NCI-H2227 treated with DMSO at 0.1 percent for 48 hours (cell line): Measurements from ENCODE around the gene MVD.

Experiments
- DNase-seq: peaks from one replicate; lab custom pipeline; 2025; lab: John Stamatoyannopoulos, UW

MVD gene

GRCh38 chr16:88655733-88656281, 7.1 kb downstream of the MVD start:
- DNase-seq: no peak

- no peak for DNase-seq
These were observed 7.7 kb downstream of the MVD start for GRCh38 chr16:88655053-88655732.

GRCh38 chr16:88654363-88655052, 8.4 kb downstream of the MVD start:
- no peak for DNase-seq

- no peak for DNase-seq
These were observed 9.1 kb downstream of the MVD start for GRCh38 chr16:88653596-88654362.

- DNase-seq: no peak
These were observed 9.8 kb downstream of the MVD start for GRCh38 chr16:88653101-88653500.

GRCh38 chr16:88652762-88653063, 10.2 kb downstream of the MVD start:
- DNase-seq: no peak

GRCh38 chr16:88651989-88652761, 10.7 kb downstream of the MVD start:
- no peak for DNase-seq

GRCh38 chr16:88651276-88651988, 11.5 kb downstream of the MVD start:
- DNase-seq: no peak

GRCh38 chr16:88650749-88651275, 12.1 kb downstream of the MVD start, which contains the start of gene CYBA:
Gene CYBA, minus strand, starts transcription at chr16:88651053. Its CDS starts 40 bp downstream, at chr16:88651013.
- no peak for DNase-seq

GRCh38 chr16:88649924-88650748, 12.8 kb downstream of the MVD start:
- no peak for DNase-seq

GRCh38 chr16:88649195-88649923, 13.5 kb downstream of the MVD start:
- DNase-seq: no peak

GRCh38 chr16:88647178-88648070, 15.5 kb downstream of the MVD start:
- no peak for DNase-seq

- no peak for DNase-seq
These were observed 16.4 kb downstream of the MVD start for GRCh38 chr16:88646345-88647034.

- no peak for DNase-seq
These were observed 16.9 kb downstream of the MVD start for GRCh38 chr16:88645941-88646340.

- DNase-seq: no peak
These were observed 17.4 kb downstream of the MVD start for GRCh38 chr16:88645455-88645854.

GRCh38 chr16:88643644-88643932, 19.3 kb downstream of the MVD start:
- no peak for DNase-seq

- no peak for DNase-seq
These were observed 19.8 kb downstream of the MVD start for GRCh38 chr16:88642881-88643643.
